Muscle of leg (tissue), 11 donors: ENCODE data around the gene XRCC5. TPM values are rescaled to one million over a fixed set of nuclear protein-coding genes. Genes with fewer than 3 reads are reported as not detected.

Experiments
- DNase-seq: peaks from one replicate; pipeline ENCODE4 v3.0.0; 2013
- H3K27ac ChIP-seq: one replicate; pipeline ENCODE4 v1.5.1; 2013; ENCODE audit warnings: mild to moderate bottlenecking, low read length, control low read depth
- H3K27me3 ChIP-seq: one replicate; pipeline ENCODE4 v1.6.1; 2013; ENCODE audit warnings: low read length; ENCODE audit not compliant: control insufficient read depth, insufficient read depth
- H3K36me3 ChIP-seq: one replicate; pipeline ENCODE4 v1.6.1; 2013; ENCODE audit warnings: low read length; ENCODE audit not compliant: control insufficient read depth, insufficient read depth
- H3K4me1 ChIP-seq: one replicate; pipeline ENCODE4 v1.6.1; 2013; ENCODE audit warnings: low read length; ENCODE audit not compliant: control insufficient read depth, insufficient read depth
- H3K4me3 ChIP-seq: one replicate; pipeline ENCODE4 v1.5.1; 2013; ENCODE audit warnings: low read length, control low read depth
- H3K9me3 ChIP-seq: replicated peaks from 2 replicates; pipeline ENCODE4 v1.6.1; 2013; ENCODE audit warnings: low read depth, low read length; ENCODE audit not compliant: control insufficient read depth
- WGBS: methylation state at CpG from one replicate; pipeline ENCODE4 v1.1.5; 2013; ENCODE audit warnings: missing lambda C conversion rate; ENCODE audit not compliant: insufficient coverage; 5-methylcytosine and 5-hydroxymethylcytosine counted together
- polyA plus RNA-seq, 8 donors: library from polyadenylated mRNA; unstranded; fragments of 120-200 nt; gene quantifications; one replicate each; pipeline versions ENCODE4 v1.2.1 to v1.2.3, GENCODE V29; 2013; ENCODE audit warnings: inconsistent platforms in 1 of 8, low replicate concordance in 1 of 8; ENCODE audit not compliant: insufficient read length in 8 of 8, insufficient read depth in 1 of 8
- total RNA-seq: library from RNA; stranded (reverse); fragments of 120-200 nt; gene quantifications from one replicate; pipeline ENCODE4 v1.2.4, GENCODE V29; 2013

The XRCC5 gene
- total and polyA plus RNA-seq, 9 donors: 139 to 188 (median 158) TPM

DNA sequence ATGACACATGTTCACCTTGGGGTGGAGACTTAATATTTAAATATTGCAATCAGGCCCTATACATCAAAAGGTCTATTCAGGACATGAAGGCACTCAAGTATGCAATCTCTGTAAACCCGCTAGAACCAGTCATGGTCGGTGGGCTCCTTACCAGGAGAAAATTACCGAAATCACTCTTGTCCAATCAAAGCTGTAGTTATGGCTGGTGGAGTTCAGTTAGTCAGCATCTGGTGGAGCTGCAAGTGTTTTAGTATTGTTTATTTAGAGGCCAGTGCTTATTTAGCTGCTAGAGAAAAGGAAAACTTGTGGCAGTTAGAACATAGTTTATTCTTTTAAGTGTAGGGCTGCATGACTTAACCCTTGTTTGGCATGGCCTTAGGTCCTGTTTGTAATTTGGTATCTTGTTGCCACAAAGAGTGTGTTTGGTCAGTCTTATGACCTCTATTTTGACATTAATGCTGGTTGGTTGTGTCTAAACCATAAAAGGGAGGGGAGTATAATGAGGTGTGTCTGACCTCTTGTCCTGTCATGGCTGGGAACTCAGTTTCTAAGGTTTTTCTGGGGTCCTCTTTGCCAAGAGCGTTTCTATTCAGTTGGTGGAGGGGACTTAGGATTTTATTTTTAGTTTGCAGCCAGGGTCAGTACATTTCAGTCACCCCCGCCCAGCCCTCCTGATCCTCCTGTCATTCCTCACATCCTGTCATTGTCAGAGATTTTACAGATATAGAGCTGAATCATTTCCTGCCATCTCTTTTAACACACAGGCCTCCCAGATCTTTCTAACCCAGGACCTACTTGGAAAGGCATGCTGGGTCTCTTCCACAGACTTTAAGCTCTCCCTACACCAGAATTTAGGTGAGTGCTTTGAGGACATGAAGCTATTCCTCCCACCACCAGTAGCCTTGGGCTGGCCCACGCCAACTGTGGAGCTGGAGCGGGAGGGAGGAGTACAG, 108.1 kb downstream of the XRCC5 start:
- DNase-seq: no peak
- H3K27ac ChIP-seq: no peak overlapping the region
- H3K4me3 ChIP-seq: no peak overlapping the region
- H3K9me3 ChIP-seq: no peaks in the 10 kb centered on the region
- H3K27me3 ChIP-seq: no peaks in the 10 kb centered on the region
- WGBS: 86% methylated on average over 4 of the region's 7 CpGs
- H3K36me3 ChIP-seq: peaks cover 3% of the 10 kb centered on the region
- H3K4me1 ChIP-seq: peaks cover 5% of the 10 kb centered on the region

DNA sequence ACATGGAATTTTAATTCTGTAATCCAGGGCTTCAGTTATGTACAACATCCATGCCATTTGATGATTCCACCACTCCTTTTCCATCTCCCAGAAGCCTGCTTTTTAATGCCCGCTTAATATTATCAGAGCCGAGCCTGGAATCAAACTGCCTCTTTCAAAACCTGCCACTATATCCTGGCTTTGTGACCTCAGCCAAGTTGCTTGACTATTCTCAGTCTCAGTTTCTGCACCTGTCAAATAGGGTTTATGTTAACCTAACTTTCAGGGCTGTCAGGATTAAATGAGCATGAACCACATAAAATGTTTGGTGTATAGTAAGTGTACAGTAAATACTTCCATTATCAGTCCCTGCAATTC, 108.7 kb downstream of the XRCC5 start:
- Histone ChIP-seq H3K27me3 (no peaks in the 10 kb centered on the region), H3K27ac (no peak overlapping the region), H3K36me3 (peaks cover 3% of the 10 kb centered on the region), H3K9me3 (no peaks in the 10 kb centered on the region), H3K4me3 (no peak overlapping the region), H3K4me1 (peaks cover 5% of the 10 kb centered on the region)
- DNase-seq: no peak
- 65% methylated on average over 2 of the region's 2 CpGs for WGBS

DNA sequence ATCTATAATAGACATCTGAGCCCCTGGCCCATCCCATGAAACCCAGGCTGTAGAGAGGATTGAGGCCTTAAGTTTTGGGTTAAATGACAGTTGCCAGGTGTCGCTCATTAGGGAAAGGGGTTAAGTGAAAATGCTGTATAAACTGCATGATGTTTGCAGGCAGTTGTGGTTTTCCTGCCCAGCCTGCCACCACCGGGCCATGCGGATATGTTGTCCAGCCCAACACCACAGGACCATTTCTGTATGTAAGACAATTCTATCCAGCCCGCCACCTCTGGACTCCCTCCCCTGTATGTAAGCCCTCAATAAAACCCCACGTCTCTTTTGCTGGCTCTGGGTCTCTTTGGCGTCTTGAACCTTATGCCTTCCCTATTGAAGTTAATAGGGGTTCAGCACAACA, 110.7 kb downstream of the XRCC5 start:
- Histone ChIP-seq H3K27ac (no peak overlapping the region), H3K4me1 (peaks cover 5% of the 10 kb centered on the region), H3K27me3 (no peaks in the 10 kb centered on the region), H3K4me3 (no peak overlapping the region), H3K9me3 (no peaks in the 10 kb centered on the region), H3K36me3 (peaks cover 3% of the 10 kb centered on the region)
- WGBS: 96% methylated on average over 4 of the region's 6 CpGs
- DNase-seq: no peak

DNA sequence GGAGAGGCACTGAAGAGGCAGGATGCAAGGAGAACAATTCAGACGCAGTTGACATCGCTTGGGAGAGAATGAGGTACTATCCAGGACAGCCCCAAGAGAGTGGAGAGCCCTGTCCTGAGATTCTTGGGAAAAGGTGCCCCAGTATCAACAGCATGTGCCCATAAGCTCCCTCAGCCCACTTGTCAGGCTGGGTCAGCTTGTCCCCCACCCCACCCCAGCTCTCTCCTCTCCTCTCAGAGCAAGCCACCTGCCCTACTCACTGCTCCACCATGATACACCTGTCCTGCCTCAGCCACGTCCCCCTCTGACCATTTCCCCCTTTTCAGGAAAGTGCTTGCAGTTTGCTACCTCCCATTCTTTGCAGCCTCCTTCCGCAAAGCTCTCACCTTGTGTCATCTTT, 111.8 kb downstream of the XRCC5 start:
- Histone ChIP-seq H3K27me3 (no peaks in the 10 kb centered on the region), H3K9me3 (no peaks in the 10 kb centered on the region), H3K4me1 (peaks cover 5% of the 10 kb centered on the region), H3K4me3 (no peak overlapping the region), H3K36me3 (peaks cover 3% of the 10 kb centered on the region), H3K27ac (no peak overlapping the region)
- 68% methylated on average over 3 of the region's 4 CpGs for WGBS
- no peak for DNase-seq

DNA sequence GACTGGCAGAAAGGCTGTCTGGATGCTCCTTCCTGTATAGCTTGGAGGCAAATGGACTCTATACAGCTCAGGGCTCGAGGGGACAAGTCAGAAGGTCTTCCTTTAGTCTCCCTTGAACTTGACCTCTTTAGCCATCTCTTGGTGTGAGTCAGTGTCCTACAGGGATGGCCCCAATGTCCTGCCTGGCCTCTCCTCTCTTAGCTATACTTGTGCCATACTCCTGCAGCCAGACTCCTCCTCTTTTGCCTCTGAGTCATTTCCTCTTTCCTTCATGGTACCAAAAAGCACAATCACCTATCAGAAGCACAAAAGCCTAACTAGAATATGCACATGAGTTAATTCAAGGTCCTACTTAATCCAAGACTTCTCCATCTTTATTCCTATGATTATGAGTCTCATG, 112.7 kb downstream of the XRCC5 start:
- DNase-seq: no peak
- no peaks in the 10 kb centered on the region for H3K9me3 ChIP-seq
- H3K4me1 ChIP-seq: peaks cover 5% of the 10 kb centered on the region
- H3K4me3 ChIP-seq: no peak overlapping the region
- H3K36me3 ChIP-seq: peaks cover 3% of the 10 kb centered on the region
- WGBS: 63% methylated on average over 1 of the region's 1 CpG
- no peak overlapping the region for H3K27ac ChIP-seq
- H3K27me3 ChIP-seq: no peaks in the 10 kb centered on the region

DNA sequence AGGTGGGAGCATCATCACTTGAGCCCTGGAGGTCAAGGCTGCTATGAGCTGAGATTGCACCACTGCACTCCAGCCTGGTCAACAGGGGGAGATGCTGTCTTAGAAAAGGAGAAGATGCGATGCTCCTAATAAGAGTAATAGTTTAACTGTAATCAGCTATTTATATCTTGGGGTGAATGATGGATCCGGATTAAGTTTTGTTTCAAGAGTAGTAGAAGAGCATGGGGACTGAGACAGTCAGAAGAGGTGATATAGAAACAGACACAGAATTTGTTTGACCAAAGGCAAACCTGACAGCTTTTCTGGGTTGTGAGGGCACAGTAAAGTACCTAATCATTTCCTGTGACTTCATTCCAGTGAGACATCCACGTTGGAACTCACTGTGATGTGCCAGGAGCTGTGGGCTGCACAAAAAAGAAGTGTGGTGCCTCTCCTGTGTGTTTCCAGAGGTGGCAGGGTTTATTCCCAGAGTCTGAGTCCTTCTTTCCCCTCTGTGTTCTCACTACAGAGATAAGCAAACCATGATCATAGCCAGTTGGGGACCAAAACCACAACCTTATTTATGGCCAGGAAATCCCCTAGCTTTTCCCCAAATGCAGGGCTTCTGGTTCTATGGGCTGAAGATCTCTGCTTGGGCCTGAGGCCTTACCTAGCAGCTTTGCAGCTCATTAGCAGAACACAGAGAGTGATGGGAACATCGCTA, 113.7 kb downstream of the XRCC5 start:
- Histone ChIP-seq H3K4me3 (no peak overlapping the region), H3K36me3 (peaks cover 3% of the 10 kb centered on the region), H3K27me3 (no peaks in the 10 kb centered on the region), H3K9me3 (no peaks in the 10 kb centered on the region), H3K4me1 (peaks cover 1% of the 10 kb centered on the region), H3K27ac (no peak overlapping the region)
- WGBS: 40% methylated on average over 1 of the region's 4 CpGs
- no peak for DNase-seq

DNA sequence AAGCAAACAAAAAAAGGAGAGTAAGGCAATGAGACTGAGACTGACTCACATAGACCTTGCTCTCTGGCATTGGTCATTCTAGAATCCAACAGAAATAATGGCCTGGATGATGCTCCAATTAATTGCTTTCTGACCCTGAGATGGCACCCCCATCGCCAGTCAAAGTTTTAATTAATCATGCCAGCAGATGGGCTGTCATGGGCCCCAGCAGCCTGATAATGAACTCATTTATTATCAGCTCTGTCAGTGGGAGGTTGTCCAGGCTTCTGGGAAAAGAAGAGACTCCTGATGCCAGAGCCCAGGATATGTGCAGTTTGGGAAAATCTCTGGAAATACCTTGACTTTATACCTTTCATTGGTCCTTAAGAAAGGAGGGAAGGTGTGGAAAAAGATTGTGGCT, 115.2 kb downstream of the XRCC5 start:
- WGBS: no CpG with 5 or more reads among the region's 1 CpG
- no peak for DNase-seq
- Histone ChIP-seq H3K9me3 (no peaks in the 10 kb centered on the region), H3K27me3 (no peaks in the 10 kb centered on the region), H3K36me3 (no peaks in the 10 kb centered on the region), H3K4me3 (no peak overlapping the region), H3K27ac (no peak overlapping the region), H3K4me1 (no peaks in the 10 kb centered on the region)

DNA sequence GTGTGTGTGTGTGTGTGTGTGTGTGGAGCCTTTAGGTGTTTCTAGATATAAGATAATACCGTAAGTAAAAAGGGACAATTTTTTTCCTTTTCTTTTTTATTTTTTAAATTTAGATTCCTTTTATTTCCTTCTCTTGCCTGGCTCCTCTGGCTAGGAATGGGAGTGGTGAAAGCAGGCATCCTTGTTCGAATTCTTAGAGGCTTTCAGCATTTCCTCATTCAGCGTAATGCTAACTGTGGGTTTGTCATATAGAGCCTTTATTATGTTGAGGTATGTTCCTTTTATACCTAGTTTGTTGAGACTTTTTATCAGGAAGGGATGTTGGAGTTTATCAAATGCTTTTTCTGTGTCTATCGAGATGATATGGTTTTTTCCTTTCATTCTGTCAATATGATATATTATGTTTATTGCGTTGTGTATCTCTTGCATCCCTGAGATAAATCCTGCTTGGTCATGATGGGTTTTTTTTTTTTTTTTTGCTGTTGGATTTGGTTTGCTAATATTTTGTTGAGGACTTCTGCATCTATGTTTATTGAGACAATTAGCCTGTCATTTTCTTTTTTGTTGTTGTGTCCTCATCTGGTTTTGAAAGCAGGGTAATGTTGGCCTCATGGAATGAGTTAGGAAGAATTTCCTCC, 120.2 kb downstream of the XRCC5 start:
- 100% methylated on average over 2 of the region's 5 CpGs for WGBS
- H3K9me3 ChIP-seq: peaks cover 19% of the 10 kb centered on the region
- no peak for DNase-seq
- H3K27me3 ChIP-seq: no peaks in the 10 kb centered on the region
- H3K4me1 ChIP-seq: no peaks in the 10 kb centered on the region
- no peaks in the 10 kb centered on the region for H3K36me3 ChIP-seq
- no peak overlapping the region for H3K4me3 ChIP-seq
- H3K27ac ChIP-seq: no peak overlapping the region

DNA sequence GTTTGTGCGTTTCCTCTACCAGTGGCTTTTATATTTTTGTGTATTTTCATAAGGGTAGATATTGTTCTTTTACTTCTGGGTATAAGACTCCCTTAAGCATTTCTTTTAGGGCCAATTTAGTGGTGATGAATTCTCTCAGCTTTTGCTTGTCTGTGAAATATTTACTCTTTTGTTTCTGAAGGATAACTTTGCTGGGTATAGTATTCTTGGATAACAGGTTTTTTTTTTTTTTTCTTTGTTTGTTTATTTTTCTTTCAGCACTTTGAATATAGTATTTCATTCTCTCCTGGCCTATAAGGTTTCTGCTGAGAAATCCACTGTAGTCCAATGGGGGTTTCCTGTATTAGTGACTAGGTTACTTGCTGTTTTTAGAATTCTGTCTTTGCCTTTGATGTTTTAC, 122.7 kb downstream of the XRCC5 start:
- Histone ChIP-seq H3K36me3 (no peaks in the 10 kb centered on the region), H3K4me1 (peaks cover 2% of the 10 kb centered on the region), H3K4me3 (no peak overlapping the region), H3K9me3 (peaks cover 19% of the 10 kb centered on the region), H3K27me3 (no peaks in the 10 kb centered on the region), H3K27ac (no peak overlapping the region)
- WGBS: no CpG with 5 or more reads among the region's 1 CpG
- no peak for DNase-seq

DNA sequence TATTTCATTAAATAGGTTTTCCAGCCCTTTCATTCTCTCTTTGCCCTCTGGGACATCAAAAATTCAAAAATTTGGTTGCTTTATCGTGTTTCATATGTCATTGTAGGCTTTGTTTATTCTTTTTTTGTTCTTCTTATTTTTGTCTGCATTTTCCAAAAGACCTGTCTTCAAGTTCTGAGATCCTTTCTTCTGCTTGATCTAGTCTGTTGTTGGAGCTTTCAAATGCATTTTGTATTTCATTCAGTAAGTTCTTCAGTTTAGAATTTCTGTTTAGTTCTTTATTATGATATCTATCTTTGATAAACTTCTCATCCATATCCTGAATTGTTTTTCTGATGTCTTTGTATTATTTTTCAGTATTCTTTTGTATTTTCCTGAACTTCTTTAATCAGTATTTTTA, 123.6 kb downstream of the XRCC5 start:
- Histone ChIP-seq H3K27ac (no peak overlapping the region), H3K36me3 (no peaks in the 10 kb centered on the region), H3K4me3 (no peak overlapping the region), H3K4me1 (peaks cover 2% of the 10 kb centered on the region), H3K27me3 (no peaks in the 10 kb centered on the region), H3K9me3 (peaks cover 19% of the 10 kb centered on the region)
- WGBS: no CpG with 5 or more reads among the region's 1 CpG
- DNase-seq: no peak
